Spleen (tissue), 7 donors: ENCODE measurements around the gene TMEM108.

Experiments used
- CTCF ChIP-seq, 11 experiments: fragments of 200-600 bp in 7 of 11; fragments of 450-650 bp in 4 of 11; sonication (generic) in 4 of 11; IDR thresholded peaks in 8 of 11; conservative IDR thresholded peaks in 3 of 11; 1 replicate in 7 of 11; 2 replicates in 4 of 11; pipeline versions ENCODE4 v1.4.0 to v1.8.0; 2016 to 2021; ENCODE audit warnings: antibody characterized with exemption in 11 of 11, inconsistent platforms in 4 of 11, mild to moderate bottlenecking in 1 of 11
- POLR2A ChIP-seq, 3 donors: fragments of 450-650 bp; IDR thresholded peaks; one replicate each; pipeline ENCODE4 v1.5.1; 2017; ENCODE audit warnings: antibody characterized with exemption in 3 of 3, mild to moderate bottlenecking in 1 of 3
- POLR2AphosphoS5 ChIP-seq, 3 donors: sonication (generic); formaldehyde crosslinking; IDR thresholded peaks; one replicate each; pipeline ENCODE4 v1.5.1; 2017; ENCODE audit warnings: antibody characterized with exemption in 3 of 3
- donor health status: DM: no; HTN: no; CAD: no; lungs with moderate emphysema.
- donor health status: DM: no; HTN: no; CAD: no.
- donor health status: DM: no; HTN: no; CAD: no.

- TF ChIP-seq POLR2A (IDR thresholded peaks at IDR 0.05) (no peak), CTCF (IDR thresholded peaks at IDR 0.05 in 8 of 11, conservative IDR thresholded peaks at IDR 0.05 in 3 of 11) (no peak), POLR2AphosphoS5 (IDR thresholded peaks at IDR 0.05) (no peak)
Observed at GRCh38 chr3:133383741-133384140, 345.6 kb downstream of the TMEM108 start.
